Mesodermal cell (in vitro differentiated cells): Measurements from ENCODE around the gene RPS15A.
A peak's percentile ranks its signal among the peaks of the same experiment; 100 is the strongest.

Experiments
- H3K27ac ChIP-seq: 2 replicates; pipeline ENCODE4 v1.7.0; 2013; ENCODE audit warnings: mild to moderate bottlenecking, low read depth, low read length, moderate library complexity; ENCODE audit not compliant: severe bottlenecking
- H3K36me3 ChIP-seq: 2 replicates; pipeline ENCODE4 v1.7.1; 2013; ENCODE audit warnings: mild to moderate bottlenecking, low read length, moderate library complexity; ENCODE audit not compliant: control insufficient read depth, insufficient read depth
- H3K4me1 ChIP-seq: one replicate; pipeline ENCODE4 v1.7.1; 2013; ENCODE audit warnings: mild to moderate bottlenecking, low read length; ENCODE audit not compliant: insufficient read depth, control insufficient read depth, poor library complexity, severe bottlenecking
- H3K4me3 ChIP-seq: 2 replicates; pipeline ENCODE4 v1.7.0; 2013; ENCODE audit warnings: low read length, control low read depth, mild to moderate bottlenecking; ENCODE audit not compliant: insufficient read depth, poor library complexity, severe bottlenecking; ENCODE audit errors: extremely low read depth
- H3K9me3 ChIP-seq: 2 replicates; pipeline ENCODE4 v1.7.1; 2013; ENCODE audit warnings: mild to moderate bottlenecking, low read length, moderate library complexity; ENCODE audit not compliant: control insufficient read depth
- whole genome bisulfite sequencing, 2 experiments: methylation state at CpG; one replicate each; pipeline ENCODE4 v1.1.5; 2013; ENCODE audit warnings: missing lambda C conversion rate in 2 of 2; ENCODE audit not compliant: insufficient coverage in 2 of 2; 5-methylcytosine and 5-hydroxymethylcytosine counted together

Gene RPS15A

GRCh38 chr16:18811925-18812324, 21.8 kb upstream of the RPS15A start:
- Histone ChIP-seq H3K4me1 (no peaks in the 10 kb centered on the region), H3K36me3 (peaks cover 79% of the 10 kb centered on the region), H3K4me3 (no peak overlapping the region), H3K9me3 (no peaks in the 10 kb centered on the region), H3K27ac (no peak overlapping the region)
- WGBS, 2 experiments = 100% methylated on average over 1 of the region's 3 CpGs

GRCh38 chr16:18809165-18809564, 19.0 kb upstream of the RPS15A start:
- peaks cover 2% of the 10 kb centered on the region for H3K4me1 ChIP-seq
- H3K36me3 ChIP-seq = peaks cover 59% of the 10 kb centered on the region
- 96 to 99% methylated on average over 11 to 12 of the region's 13 CpGs for WGBS, 2 experiments

GRCh38 chr16:18805257-18805773, 15.2 kb upstream of the RPS15A start:
- Histone ChIP-seq H3K36me3 (peaks cover 34% of the 10 kb centered on the region), H3K4me1 (peaks cover 11% of the 10 kb centered on the region)
- 50% methylated on average over 1 of the region's 2 CpGs; no CpG with 5 or more reads in 1 of the 2 experiments for WGBS, 2 experiments

More at GRCh38 chr16:18809165-18809564, 19.0 kb upstream of the RPS15A start:
- H3K4me3 ChIP-seq = no peak overlapping the region
- no peaks in the 10 kb centered on the region for H3K9me3 ChIP-seq
- no peak overlapping the region for H3K27ac ChIP-seq

GRCh38 chr16:18804540-18804939, 14.4 kb upstream of the RPS15A start:
- H3K9me3 ChIP-seq = no peaks in the 10 kb centered on the region
- H3K4me3 ChIP-seq = no peak overlapping the region
- H3K36me3 ChIP-seq = peaks cover 32% of the 10 kb centered on the region
- WGBS, 2 experiments = 17 to 19% methylated on average over 2 to 3 of the region's 3 CpGs
- peaks cover 11% of the 10 kb centered on the region for H3K4me1 ChIP-seq
- H3K27ac ChIP-seq = peak overlapping the region; percentile 77

More at GRCh38 chr16:18805257-18805773, 15.2 kb upstream of the RPS15A start:
- Histone ChIP-seq H3K4me3 (no peak overlapping the region), H3K9me3 (no peaks in the 10 kb centered on the region), H3K27ac (peak overlapping the region; percentile 33)

- Histone ChIP-seq H3K36me3 (peaks cover 25% of the 10 kb centered on the region), H3K9me3 (no peaks in the 10 kb centered on the region), H3K4me3 (no peak overlapping the region), H3K27ac (peak overlapping the region; percentile 77), H3K4me1 (peaks cover 16% of the 10 kb centered on the region)
- 83 to 96% methylated on average over 2 of the region's 5 CpGs for WGBS, 2 experiments
Measured at GRCh38 chr16:18803569-18804462, 13.7 kb upstream of the RPS15A start.

DNA sequence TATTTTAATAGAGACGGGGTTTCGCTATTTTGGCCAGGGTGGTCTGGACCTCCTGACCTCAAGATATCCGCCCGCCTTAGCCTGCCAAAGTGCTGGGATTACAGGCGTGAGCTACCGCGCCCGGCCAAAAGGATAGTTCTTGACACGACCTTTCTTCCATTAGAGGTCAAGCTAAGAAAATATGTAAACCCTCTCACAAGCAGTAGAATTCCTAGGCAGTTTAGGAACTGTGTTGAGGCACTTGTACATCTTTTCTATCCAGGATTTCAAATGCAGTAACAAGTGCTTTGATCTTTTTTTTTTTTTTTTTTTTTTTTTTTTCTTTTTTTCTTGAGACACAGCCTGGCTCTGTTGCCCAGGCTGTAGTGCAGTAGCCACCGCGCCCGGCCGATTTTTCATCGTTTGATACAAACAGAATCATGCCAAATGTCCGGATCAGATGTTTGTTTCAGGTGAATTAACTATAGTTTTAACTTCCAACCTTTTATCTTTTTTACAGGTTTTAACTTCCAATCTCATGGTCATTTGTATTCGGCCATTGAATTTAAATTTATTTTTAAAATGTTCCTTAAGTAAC, 12.7 kb upstream of the RPS15A start:
- 94 to 96% methylated on average over 9 to 10 of the region's 16 CpGs for WGBS, 2 experiments

GRCh38 chr16:18801145-18801972, 11.2 kb upstream of the RPS15A start, which contains the start of gene ARL6IP1:
ARL6IP1 (minus strand) TSS chr16:18801549; CDS start chr16:18801466, 83 bp downstream.
- peak within 1 kb of the TSS; percentile 91 for H3K27ac ChIP-seq
- peaks cover 20% of the 10 kb centered on the region for H3K4me1 ChIP-seq
- 1% methylated on average over 56 to 68 of the region's 77 CpGs for WGBS, 2 experiments
- H3K4me3 ChIP-seq = peak within 1 kb of the TSS; percentile 94
- no peaks in the 10 kb centered on the region for H3K9me3 ChIP-seq
- peaks cover 31% of the 10 kb centered on the region for H3K36me3 ChIP-seq

More for the DNA sequence above, 12.7 kb upstream of the RPS15A start:
- H3K4me3 ChIP-seq = no peak overlapping the region
- peaks cover 20% of the 10 kb centered on the region for H3K4me1 ChIP-seq
- peak overlapping the region; percentile 33 for H3K27ac ChIP-seq
- H3K9me3 ChIP-seq = no peaks in the 10 kb centered on the region
- H3K36me3 ChIP-seq = peaks cover 24% of the 10 kb centered on the region

DNA sequence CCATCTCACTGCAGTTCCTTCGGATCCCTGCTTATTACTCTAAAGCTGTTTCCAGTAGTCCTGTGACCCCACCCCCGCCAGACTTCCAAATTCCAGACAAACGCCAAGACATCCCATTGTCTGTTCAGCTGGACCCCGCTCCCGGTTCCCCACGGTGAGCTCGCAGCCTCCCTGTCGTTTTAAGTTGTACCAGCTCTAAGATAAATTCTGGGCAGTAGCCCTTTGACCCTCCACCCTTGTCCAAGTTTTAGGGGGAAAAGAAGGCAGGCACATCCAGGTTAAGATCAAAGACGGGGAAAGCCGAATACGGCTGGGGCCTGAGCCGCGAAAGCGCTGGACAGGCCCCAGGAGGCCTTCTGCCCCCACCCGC, 10.6 kb upstream of the RPS15A start:
- Histone ChIP-seq H3K4me3 (peak overlapping the region; percentile 94), H3K9me3 (no peaks in the 10 kb centered on the region), H3K4me1 (peaks cover 20% of the 10 kb centered on the region), H3K27ac (peak overlapping the region; percentile 91), H3K36me3 (peaks cover 34% of the 10 kb centered on the region)
- WGBS, 2 experiments = 0 to 1% methylated on average over 7 to 15 of the region's 15 CpGs

DNA sequence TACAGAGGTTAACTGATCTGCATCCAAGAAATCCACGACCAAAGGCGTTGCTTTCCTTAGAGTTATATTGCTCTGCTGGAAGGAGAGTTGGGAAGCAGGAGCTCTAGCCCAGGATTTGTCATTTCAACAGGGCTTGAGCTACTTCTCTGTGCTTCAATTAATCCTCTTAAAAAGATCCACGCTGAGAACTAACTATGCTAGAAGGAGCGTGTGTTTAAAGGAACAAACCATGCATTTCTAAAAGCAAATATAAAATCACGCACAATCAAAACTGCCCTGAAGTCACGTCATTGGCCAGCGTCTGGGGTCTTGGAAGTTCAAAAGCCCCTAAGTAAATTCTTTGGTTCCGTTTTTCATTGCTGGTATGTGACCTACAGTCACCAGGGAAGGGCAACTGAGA, 10.2 kb upstream of the RPS15A start:
- Histone ChIP-seq H3K4me1 (peaks cover 20% of the 10 kb centered on the region), H3K9me3 (no peaks in the 10 kb centered on the region), H3K4me3 (peak overlapping the region; percentile 94), H3K27ac (peak overlapping the region; percentile 91), H3K36me3 (peaks cover 39% of the 10 kb centered on the region)
- 0 to 3% methylated on average over 2 to 7 of the region's 8 CpGs for WGBS, 2 experiments

GRCh38 chr16:18799500-18799899, 9.4 kb upstream of the RPS15A start:
- Histone ChIP-seq H3K9me3 (no peaks in the 10 kb centered on the region), H3K4me1 (peaks cover 20% of the 10 kb centered on the region), H3K27ac (no peak overlapping the region), H3K4me3 (peak overlapping the region; percentile 94), H3K36me3 (peaks cover 47% of the 10 kb centered on the region)
- WGBS, 2 experiments = 88 to 94% methylated on average over 2 of the region's 3 CpGs
